ENCODE measurements around the gene AGAP3.
A peak's percentile ranks its signal among the peaks of the same experiment; 100 is the strongest.

GRCh38 chr7:151172273-151173141, 86.2 kb downstream of the AGAP3 start:
- TF ChIP-seq CTCF (IDR thresholded peaks at IDR 0.05; ENCODE audit: low read depth, low read length): peak; percentile 100
- no peak for TF ChIP-seq EZH2phosphoT487 (IDR thresholded peaks at IDR 0.05; ENCODE audit: low read depth)

Measured in OCI-LY3 (cell line).